Measurements from ENCODE around the gene VPREB3. TPM values are rescaled to one million over a fixed set of nuclear protein-coding genes. Genes with fewer than 3 reads are reported as not detected.

The VPREB3 gene
- total and polyA plus RNA-seq, 4 donors = 0.69 to 3.2 (median 1.8) TPM; not detected in 1

- DNase-seq (ENCODE audit: low spot score) = no peak
- no peaks in the 10 kb centered on the region for H3K9me3 ChIP-seq (ENCODE audit: control insufficient read depth in 4 of 4, low read length in 3 of 4)
- H3K27me3 ChIP-seq (ENCODE audit: control insufficient read depth in 4 of 4, insufficient read depth in 4 of 4, low read length in 3 of 4) = no peaks in the 10 kb centered on the region
- H3K4me3 ChIP-seq (ENCODE audit: low read depth in 1 of 3, low read length in 3 of 3) = peak overlapping the region in 1 of 3 donors; percentile 48
- TF ChIP-seq HNF4A (conservative IDR thresholded peaks at IDR 0.05) (no peak), JUND (IDR thresholded peaks at IDR 0.05) (no peak), RXRA (IDR thresholded peaks at IDR 0.05) (no peak), ATF3 (IDR thresholded peaks at IDR 0.05) (no peak), CTCF (IDR thresholded peaks at IDR 0.05; ENCODE audit: low read depth, low read length, missing input control) (no peak), MAX (IDR thresholded peaks at IDR 0.05) (no peak), NR2F2 (IDR thresholded peaks at IDR 0.05) (no peak), GABPA (IDR thresholded peaks at IDR 0.05 in 1 of 2, conservative IDR thresholded peaks at IDR 0.05 in 1 of 2) (no peak), REST (IDR thresholded peaks at IDR 0.05) (no peak), TAF1 (conservative IDR thresholded peaks at IDR 0.05) (no peak), HNF4G (IDR thresholded peaks at IDR 0.05) (no peak), EGR1 (IDR thresholded peaks at IDR 0.05; ENCODE audit: low read depth in 2 of 2) (no peak), YY1 (IDR thresholded peaks at IDR 0.05) (no peak), FOXA1 (IDR thresholded peaks at IDR 0.05) (no peak), RAD21 (IDR thresholded peaks at IDR 0.05) (no peak), FOXA2 (IDR thresholded peaks at IDR 0.05) (no peak), ZBTB33 (IDR thresholded peaks at IDR 0.05) (no peak), SP1 (IDR thresholded peaks at IDR 0.05) (no peak)
- peaks cover 0 to 31% (median 17%) of the 10 kb centered on the region in 4 donors for H3K4me1 ChIP-seq (ENCODE audit: control insufficient read depth in 4 of 4, insufficient read depth in 4 of 4, low read length in 3 of 4)
- no peaks in the 10 kb centered on the region for H3K36me3 ChIP-seq (ENCODE audit: control insufficient read depth in 4 of 4, insufficient read depth in 3 of 4, low read depth in 1 of 4, low read length in 3 of 4)
- H3K27ac ChIP-seq (ENCODE audit: low read depth in 1 of 2, low read length in 2 of 2) = no peak overlapping the region
- H3K9ac ChIP-seq (ENCODE audit: low read depth in 1 of 2, low read length in 2 of 2) = no peak overlapping the region
- 26% methylated on average over 6 of the region's 6 CpGs for WGBS
Measured at GRCh38 chr22:23772315-23772648, 18.1 kb upstream of the VPREB3 start.
